Medulla oblongata (tissue), 1 donor: ENCODE measurements around the gene GMPR2.

ENCODE experiments used
- DNase-seq: peaks from one replicate; pipeline ENCODE4 v3.0.0-alpha.2; 2015; ENCODE audit errors: extremely low spot score

Gene GMPR2

GRCh38 chr14:24268225-24268624, 35.5 kb downstream of the GMPR2 start:
- no peak for DNase-seq

GRCh38 chr14:24269368-24269767, 36.6 kb downstream of the GMPR2 start:
- DNase-seq: no peak

GRCh38 chr14:24269910-24270536, 37.3 kb downstream of the GMPR2 start:
- DNase-seq: no peak

GRCh38 chr14:24270537-24271133, 37.9 kb downstream of the GMPR2 start:
- DNase-seq: no peak

GRCh38 chr14:24271134-24271833, 38.6 kb downstream of the GMPR2 start, which contains the start of gene RABGGTA:
Gene RABGGTA, minus strand, starts transcription at chr14:24271597. Its CDS starts 482 bp downstream, at chr14:24271115.
- DNase-seq: peak; percentile 88

GRCh38 chr14:24271834-24272263, 39.1 kb downstream of the GMPR2 start:
- no peak for DNase-seq

- no peak for DNase-seq
Measured at GRCh38 chr14:24272467-24272866, 39.7 kb downstream of the GMPR2 start.

- DNase-seq: no peak
Measured at GRCh38 chr14:24273422-24273998, 40.8 kb downstream of the GMPR2 start.

GRCh38 chr14:24274101-24274543, 41.4 kb downstream of the GMPR2 start:
- peak; percentile 86 for DNase-seq

GRCh38 chr14:24277071-24277470, 44.3 kb downstream of the GMPR2 start:
- no peak for DNase-seq

- DNase-seq: peak; percentile 67
Measured at GRCh38 chr14:24277606-24278321, 45.0 kb downstream of the GMPR2 start.

- no peak for DNase-seq
Measured at GRCh38 chr14:24278424-24278823, 45.7 kb downstream of the GMPR2 start.

- peak; percentile 67 for DNase-seq
Measured at GRCh38 chr14:24279301-24280186, 46.8 kb downstream of the GMPR2 start.

GRCh38 chr14:24280797-24281460, 48.2 kb downstream of the GMPR2 start:
- no peak for DNase-seq

GRCh38 chr14:24281636-24282035, 48.9 kb downstream of the GMPR2 start:
- no peak for DNase-seq

GRCh38 chr14:24282736-24283135, 50.0 kb downstream of the GMPR2 start:
- no peak for DNase-seq

GRCh38 chr14:24283796-24284460, 51.2 kb downstream of the GMPR2 start:
- DNase-seq: no peak

- DNase-seq: no peak
Measured at GRCh38 chr14:24284501-24285035, 51.8 kb downstream of the GMPR2 start.

GRCh38 chr14:24285351-24285750, 52.6 kb downstream of the GMPR2 start:
- DNase-seq: no peak
